SU-DHL-6 (cell line): Measurements from ENCODE around the gene COL4A1.

Experiments used
- H2AFZ ChIP-seq: fragments of 200-600 bp; sonication (generic); 2 replicates; pipeline ENCODE4 v1.6.1; 2014; ENCODE audit warnings: low read depth, mild to moderate bottlenecking, moderate library complexity, mixed read lengths, antibody characterized with exemption, low read length; ENCODE audit not compliant: severe bottlenecking
- H3F3A ChIP-seq: fragments of 200-600 bp; shearing (Covaris generic); 2 replicates; pipeline ENCODE4 v1.6.0; 2016; ENCODE audit warnings: antibody characterized with exemption, mild to moderate bottlenecking; ENCODE audit not compliant: insufficient read depth
- H3K27ac ChIP-seq: fragments of 200-600 bp; sonication (generic); 2 replicates; pipeline ENCODE4 v1.5.1; 2016; ENCODE audit warnings: low read depth, mild to moderate bottlenecking, low read length, moderate library complexity, mixed read lengths
- H3K27me3 ChIP-seq: fragments of 200-600 bp; sonication (generic), shearing (Covaris generic); 2 replicates; pipeline ENCODE4 v1.6.0; 2014; ENCODE audit warnings: mild to moderate bottlenecking, low read length
- H3K36me3 ChIP-seq: fragments of 200-600 bp; sonication (generic); 2 replicates; pipeline ENCODE4 v1.6.1; 2014; ENCODE audit warnings: mild to moderate bottlenecking, low read length, mixed read lengths
- H3K4me2 ChIP-seq: fragments of 300-600, 200-600 bp; shearing (Covaris generic), sonication (generic); 2 replicates; pipeline ENCODE4 v1.6.0; 2014; ENCODE audit warnings: low read length, low read depth, mild to moderate bottlenecking; ENCODE audit not compliant: poor library complexity, severe bottlenecking
- H3K4me3 ChIP-seq: fragments of 200-600 bp; sonication (generic); 2 replicates; pipeline ENCODE4 v1.5.1; 2014; ENCODE audit warnings: antibody characterized with exemption, low read length, mild to moderate bottlenecking, mixed read lengths; ENCODE audit not compliant: insufficient read depth, poor library complexity, severe bottlenecking
- H3K79me2 ChIP-seq: fragments of 200-600 bp; sonication (generic); 2 replicates; pipeline ENCODE4 v1.6.1; 2014; ENCODE audit warnings: mild to moderate bottlenecking, low read length, moderate library complexity; ENCODE audit not compliant: insufficient read depth
- H3K9ac ChIP-seq: fragments of 200-600 bp; sonication (generic); 2 replicates; pipeline ENCODE4 v1.7.0; 2014; ENCODE audit warnings: mild to moderate bottlenecking, low read length
- H3K9me2 ChIP-seq: fragments of 200-600 bp; sonication (generic); replicated peaks from 2 replicates; pipeline ENCODE4 v1.6.1; 2014; ENCODE audit warnings: low read length; ENCODE audit not compliant: insufficient read depth
- H3K9me3 ChIP-seq: fragments of 200-600 bp; sonication (generic); 2 replicates; pipeline ENCODE4 v1.6.1; 2014; ENCODE audit warnings: low read length, mixed read lengths; ENCODE audit not compliant: insufficient read depth
- H4K20me1 ChIP-seq: fragments of 200-600 bp; sonication (generic); 2 replicates; pipeline ENCODE4 v1.6.1; 2014; ENCODE audit warnings: low read depth, mild to moderate bottlenecking, antibody characterized with exemption, low read length, moderate library complexity, mixed read lengths
- EZH2phosphoT487 ChIP-seq: fragments of 200-600 bp; sonication (generic), shearing (Covaris generic); conservative IDR thresholded peaks from 2 replicates; pipeline ENCODE4 v1.6.1; 2018; ENCODE audit warnings: mild to moderate bottlenecking, antibody characterized with exemption, low read length, moderate library complexity, mixed read lengths
- TF ChIP-seq, protein P1 (sequence below): fragments of 200-600 bp; sonication (generic); IDR thresholded peaks from one replicate; pipeline ENCODE4 v1.5.1; 2017; ENCODE audit warnings: antibody characterized with exemption, mild to moderate bottlenecking, low read length, moderate library complexity; ENCODE audit not compliant: insufficient read depth, poor library complexity, severe bottlenecking

Gene COL4A1

DNA sequence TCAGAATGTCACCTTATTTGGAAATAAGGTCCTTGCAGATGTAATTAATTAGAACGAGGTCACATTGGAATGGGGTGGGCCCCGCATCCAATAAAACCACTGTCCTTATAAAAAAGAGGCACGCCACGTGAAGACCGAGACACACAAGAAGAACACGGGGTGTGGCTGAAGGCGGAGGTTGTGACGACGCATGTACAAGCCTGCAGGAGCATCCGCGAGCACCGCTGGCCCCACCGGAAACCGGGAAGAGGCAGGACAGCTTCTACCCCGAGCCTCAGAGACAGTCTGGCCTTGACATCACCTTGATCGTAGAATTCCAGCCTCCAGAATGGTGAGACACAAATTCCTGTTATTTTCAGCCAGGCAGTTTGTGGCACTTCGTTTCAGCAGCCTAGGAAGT, 177.9 kb downstream of the COL4A1 start:
- Histone ChIP-seq H3K4me3 (no peak overlapping the region), H2AFZ (no peak overlapping the region), H3K27me3 (no peaks in the 10 kb centered on the region), H3K79me2 (no peaks in the 10 kb centered on the region), H3K27ac (no peak overlapping the region), H4K20me1 (no peaks in the 10 kb centered on the region), H3K9me2 (no peaks in the 10 kb centered on the region), H3F3A (no peaks in the 10 kb centered on the region), H3K36me3 (no peaks in the 10 kb centered on the region), H3K9ac (no peak overlapping the region), H3K4me2 (no peak overlapping the region), H3K9me3 (no peaks in the 10 kb centered on the region)
- TF ChIP-seq, protein P1, sequence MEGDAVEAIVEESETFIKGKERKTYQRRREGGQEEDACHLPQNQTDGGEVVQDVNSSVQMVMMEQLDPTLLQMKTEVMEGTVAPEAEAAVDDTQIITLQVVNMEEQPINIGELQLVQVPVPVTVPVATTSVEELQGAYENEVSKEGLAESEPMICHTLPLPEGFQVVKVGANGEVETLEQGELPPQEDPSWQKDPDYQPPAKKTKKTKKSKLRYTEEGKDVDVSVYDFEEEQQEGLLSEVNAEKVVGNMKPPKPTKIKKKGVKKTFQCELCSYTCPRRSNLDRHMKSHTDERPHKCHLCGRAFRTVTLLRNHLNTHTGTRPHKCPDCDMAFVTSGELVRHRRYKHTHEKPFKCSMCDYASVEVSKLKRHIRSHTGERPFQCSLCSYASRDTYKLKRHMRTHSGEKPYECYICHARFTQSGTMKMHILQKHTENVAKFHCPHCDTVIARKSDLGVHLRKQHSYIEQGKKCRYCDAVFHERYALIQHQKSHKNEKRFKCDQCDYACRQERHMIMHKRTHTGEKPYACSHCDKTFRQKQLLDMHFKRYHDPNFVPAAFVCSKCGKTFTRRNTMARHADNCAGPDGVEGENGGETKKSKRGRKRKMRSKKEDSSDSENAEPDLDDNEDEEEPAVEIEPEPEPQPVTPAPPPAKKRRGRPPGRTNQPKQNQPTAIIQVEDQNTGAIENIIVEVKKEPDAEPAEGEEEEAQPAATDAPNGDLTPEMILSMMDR = no peak
- TF ChIP-seq EZH2phosphoT487 = no peak

DNA sequence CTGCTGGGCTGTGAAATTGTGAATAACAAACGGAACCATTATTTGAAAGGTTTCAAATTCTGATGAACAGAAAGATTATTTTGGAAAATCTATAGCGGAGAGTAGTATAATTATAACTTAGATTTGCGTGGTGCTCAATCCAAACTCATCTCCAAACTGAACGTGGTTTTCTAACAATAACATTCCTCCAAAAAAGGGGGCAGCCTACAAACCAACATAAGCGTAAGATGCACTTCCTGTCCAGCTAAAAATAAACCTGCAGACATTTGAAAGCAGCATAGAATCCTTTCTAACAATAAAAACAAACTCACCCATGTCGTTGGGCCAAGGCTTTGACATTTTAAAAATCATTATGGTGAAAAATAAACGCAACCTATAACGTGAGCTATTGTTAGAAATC, 178.4 kb downstream of the COL4A1 start:
- Histone ChIP-seq H3K9ac (no peak overlapping the region), H4K20me1 (no peaks in the 10 kb centered on the region), H3K4me3 (no peak overlapping the region), H3K36me3 (no peaks in the 10 kb centered on the region), H3K9me2 (no peaks in the 10 kb centered on the region), H2AFZ (no peak overlapping the region), H3F3A (no peaks in the 10 kb centered on the region), H3K27ac (no peak overlapping the region), H3K27me3 (no peaks in the 10 kb centered on the region), H3K4me2 (no peak overlapping the region), H3K9me3 (no peaks in the 10 kb centered on the region), H3K79me2 (no peaks in the 10 kb centered on the region)
- no peak for TF ChIP-seq EZH2phosphoT487
- TF ChIP-seq, protein P1 = no peak

DNA sequence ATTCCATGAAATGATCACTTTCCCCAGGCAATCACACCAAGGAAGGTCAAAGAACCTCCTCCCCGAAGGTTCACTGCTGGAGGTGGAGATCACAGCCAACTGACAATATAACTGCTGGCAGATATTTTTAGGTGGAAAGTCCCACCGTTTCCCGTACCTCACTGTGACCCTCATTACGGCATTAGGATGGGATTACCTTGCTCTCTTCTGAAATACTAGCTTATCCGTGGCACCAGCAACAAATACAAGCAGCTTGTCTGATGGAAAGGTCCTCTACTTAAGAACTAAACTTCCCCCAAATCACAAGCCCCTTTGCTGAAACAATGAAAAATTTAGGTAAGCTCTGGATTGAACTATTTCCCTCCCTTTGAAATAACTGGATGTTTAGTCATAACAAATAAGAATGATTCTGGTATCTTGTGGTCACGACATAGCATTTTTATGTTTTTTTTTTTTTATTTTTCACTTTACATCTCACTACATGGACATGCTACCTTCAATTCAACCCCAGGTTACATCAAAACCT, 178.9 kb downstream of the COL4A1 start:
- Histone ChIP-seq H3K36me3 (no peaks in the 10 kb centered on the region), H3K9ac (no peak overlapping the region), H4K20me1 (no peaks in the 10 kb centered on the region), H3K9me3 (no peaks in the 10 kb centered on the region), H3K4me2 (no peak overlapping the region), H3K79me2 (no peaks in the 10 kb centered on the region), H3K9me2 (no peaks in the 10 kb centered on the region), H3K27ac (no peak overlapping the region), H3K4me3 (no peak overlapping the region), H3K27me3 (no peaks in the 10 kb centered on the region), H3F3A (no peaks in the 10 kb centered on the region), H2AFZ (no peak overlapping the region)
- TF ChIP-seq, protein P1 = no peak
- TF ChIP-seq EZH2phosphoT487 = no peak
